CD4-positive, alpha-beta T cell (primary cell): ENCODE results near the gene M1AP. TPM values are rescaled to one million over a fixed set of nuclear protein-coding genes. Genes with fewer than 3 reads are reported as not detected.
A peak's percentile ranks its signal among the peaks of the same experiment; 100 is the strongest.

Experiments used
- ATAC-seq: fragments of 200-7000 bp; cut with Tn5 transposase; one replicate; pipeline ENCODE4 v1.10.0; 2022; ENCODE audit warnings: mild to moderate bottlenecking; ENCODE audit not compliant: poor library complexity
- CTCF ChIA-PET: fragments of 350-600 bp; sonication (Branson Sonifier 250); formaldehyde crosslinking; loops from one replicate; lab custom pipeline; 2021; ENCODE audit warnings: antibody characterized with exemption, inconsistent platforms; lab: Charles Lee
- POLR2A ChIA-PET: fragments of 350-600 bp; sonication (Branson Sonifier 250); formaldehyde crosslinking; loops from one replicate; lab custom pipeline; 2021; ENCODE audit warnings: antibody characterized with exemption, inconsistent platforms; lab: Charles Lee
- DNase-seq, 14 experiments: peaks; one replicate each; pipeline ENCODE4 v3.0.0-alpha.2; 2013 to 2020; ENCODE audit warnings: mixed read lengths in 2 of 14
- H3K27ac ChIP-seq, 2 donors: one replicate each; pipeline versions ENCODE4 v1.5.1 to v1.7.0; 2013; ENCODE audit warnings: low read length in 2 of 2, low read depth in 1 of 2, mild to moderate bottlenecking in 1 of 2
- H3K27me3 ChIP-seq, 2 experiments: 1 replicate in 1 of 2; 2 replicates in 1 of 2; pipeline versions ENCODE4 v1.6.1 to v1.7.0; 2013; ENCODE audit warnings: low read length in 2 of 2, control low read depth in 1 of 2, mild to moderate bottlenecking in 1 of 2, moderate library complexity in 1 of 2; ENCODE audit not compliant: insufficient read depth in 2 of 2, control insufficient read depth in 1 of 2
- H3K36me3 ChIP-seq: one replicate; pipeline ENCODE4 v1.6.1; 2013; ENCODE audit warnings: low read length, control low read depth; ENCODE audit not compliant: insufficient read depth
- H3K4me1 ChIP-seq: one replicate; pipeline ENCODE4 v1.6.1; 2013; ENCODE audit warnings: low read length, control low read depth; ENCODE audit not compliant: insufficient read depth
- H3K4me3 ChIP-seq: one replicate; pipeline ENCODE4 v1.5.1; 2013; ENCODE audit warnings: mild to moderate bottlenecking, low read length, moderate library complexity
- H3K9me3 ChIP-seq, 2 experiments: 1 replicate in 1 of 2; 2 replicates in 1 of 2; pipeline versions ENCODE4 v1.6.1 to v1.7.0; 2013; ENCODE audit warnings: low read length in 2 of 2, mild to moderate bottlenecking in 2 of 2, control low read depth in 1 of 2, moderate library complexity in 1 of 2; ENCODE audit not compliant: control insufficient read depth in 1 of 2, insufficient read depth in 1 of 2
- H3K27ac Mint-ChIP-seq: one replicate; pipeline ENCODE4 v1.8.0; 2020; ENCODE audit warnings: mixed read lengths
- H3K27me3 Mint-ChIP-seq: one replicate; pipeline ENCODE4 v1.8.0; 2021; ENCODE audit warnings: mixed read lengths
- H3K36me3 Mint-ChIP-seq: one replicate; pipeline ENCODE4 v1.8.0; 2021; ENCODE audit warnings: low read depth, mixed read lengths
- H3K4me1 Mint-ChIP-seq: one replicate; pipeline ENCODE4 v1.8.0; 2021; ENCODE audit warnings: low read depth, mixed read lengths
- H3K4me3 Mint-ChIP-seq: one replicate; pipeline ENCODE4 v1.8.0; 2020; ENCODE audit warnings: mild to moderate bottlenecking, mixed read lengths
- H3K9me3 Mint-ChIP-seq: one replicate; pipeline ENCODE4 v1.8.0; 2020; ENCODE audit warnings: mixed read lengths
- CTCF ChIP-seq: fragments of 200-600 bp; IDR thresholded peaks from one replicate; pipeline ENCODE4 v1.8.0; 2022; ENCODE audit warnings: antibody characterized with exemption, mild to moderate bottlenecking
- intact Hi-C, 2 experiments: fragments of 100-400 bp; cut with DNase I in 1 of 2; cut with micrococcal nuclease in 1 of 2; formaldehyde crosslinking; loops; one replicate each; pipeline versions ENCODE4 v1.15.1 to v1.9.0; 2023 to 2025; cut with DNase I, micrococcal nuclease
- total RNA-seq, 174 experiments: library from RNA in 2 of 174; stranded (reverse) in 2 of 174; gene quantifications; one replicate each; pipeline ENCODE4 v1.2.3 and lab custom pipeline; 2021 to 2026

The M1AP gene
- total RNA-seq, 2 experiments from 2014 or later: not detected

GRCh38 chr2:74578408-74578807, 69.7 kb downstream of the M1AP start:
- no peak for TF ChIP-seq CTCF
- peaks cover 19% of the 10 kb centered on the region for H3K4me1 Mint-ChIP-seq
- H3K4me3 Mint-ChIP-seq: no peak overlapping the region
- Histone ChIP-seq H3K4me3 (no peak overlapping the region), H3K9me3 (no peaks in the 10 kb centered on the region), H3K27me3 (no peaks in the 10 kb centered on the region), H3K27ac (no peak overlapping the region), H3K36me3 (no peaks in the 10 kb centered on the region), H3K4me1 (peaks cover 3% of the 10 kb centered on the region)
- peaks cover 11% of the 10 kb centered on the region for H3K27me3 Mint-ChIP-seq
- DNase-seq (no peak), ATAC-seq (no peak)
- H3K27ac Mint-ChIP-seq: no peak overlapping the region
- POLR2A ChIA-PET: no interaction called here
- no peaks in the 10 kb centered on the region for H3K36me3 Mint-ChIP-seq
- H3K9me3 Mint-ChIP-seq: no peaks in the 10 kb centered on the region
- intact Hi-C loops: no loop called here
- CTCF ChIA-PET: no interaction called here

GRCh38 chr2:74577448-74577847, 70.7 kb downstream of the M1AP start:
- peaks cover 20% of the 10 kb centered on the region for H3K4me1 Mint-ChIP-seq
- ChIA-PET CTCF (no interaction called here), POLR2A (no interaction called here)
- Histone ChIP-seq H3K27ac (no peak overlapping the region), H3K27me3 (no peaks in the 10 kb centered on the region), H3K4me1 (peaks cover 5% of the 10 kb centered on the region), H3K9me3 (no peaks in the 10 kb centered on the region), H3K36me3 (no peaks in the 10 kb centered on the region), H3K4me3 (no peak overlapping the region)
- TF ChIP-seq CTCF: no peak
- H3K9me3 Mint-ChIP-seq: no peaks in the 10 kb centered on the region
- intact Hi-C loops: no loop called here
- no peak overlapping the region for H3K27ac Mint-ChIP-seq
- no peak overlapping the region for H3K4me3 Mint-ChIP-seq
- peaks cover 11% of the 10 kb centered on the region for H3K27me3 Mint-ChIP-seq
- ATAC-seq (no peak), DNase-seq (peak in 2 of 14 experiments; percentile 29 to 33)
- H3K36me3 Mint-ChIP-seq: no peaks in the 10 kb centered on the region

- no peaks in the 10 kb centered on the region for H3K27me3 ChIP-seq
- peaks cover 20% of the 10 kb centered on the region for H3K4me1 Mint-ChIP-seq
- ChIA-PET CTCF (no interaction called here), POLR2A (no interaction called here)
- peaks cover 5% of the 10 kb centered on the region for H3K4me1 ChIP-seq
- H3K27ac ChIP-seq: no peak overlapping the region
- H3K36me3 Mint-ChIP-seq: no peaks in the 10 kb centered on the region
- H3K36me3 ChIP-seq: no peaks in the 10 kb centered on the region
- TF ChIP-seq CTCF: no peak
- H3K4me3 ChIP-seq: no peak overlapping the region
- DNase-seq: peak in 3 of 14 experiments; percentile 11 to 41 (median 33)
- no peak overlapping the region for H3K27ac Mint-ChIP-seq
- no peaks in the 10 kb centered on the region for H3K9me3 Mint-ChIP-seq
- H3K9me3 ChIP-seq: no peaks in the 10 kb centered on the region
- peaks cover 11% of the 10 kb centered on the region for H3K27me3 Mint-ChIP-seq
- no peak overlapping the region for H3K4me3 Mint-ChIP-seq
- intact Hi-C loops: no loop called here
- no peak for ATAC-seq
These were observed 71.3 kb downstream of the M1AP start for GRCh38 chr2:74576863-74577229.
